OCI-LY7 (cell line): Measurements from ENCODE around the gene OBI1.

Experiments used
- CTCF ChIP-seq: fragments of 200-600 bp; sonication (generic); conservative IDR thresholded peaks from 2 replicates; pipeline ENCODE4 v1.5.1; 2014; ENCODE audit warnings: mild to moderate bottlenecking, antibody characterized with exemption, low read length, moderate library complexity, mixed read lengths
- EZH2phosphoT487 ChIP-seq: fragments of 200-600 bp; sonication (generic); IDR thresholded peaks from 2 replicates; pipeline ENCODE4 v1.6.1; 2018; ENCODE audit warnings: low read depth, borderline replicate concordance, mild to moderate bottlenecking, mixed run types, antibody characterized with exemption, low read length, moderate library complexity, mixed read lengths

- TF ChIP-seq CTCF (no peak), EZH2phosphoT487 (no peak)
These were observed 958 bp upstream of the OBI1 start for GRCh38 chr13:78659732-78660494.
